Femur (tissue), 1 donor: ENCODE results near the gene DNAJB11.

ENCODE experiments used
- DNase-seq: peaks from one replicate; pipeline ENCODE4 v3.0.0-alpha.2; 2017

Gene DNAJB11

DNA sequence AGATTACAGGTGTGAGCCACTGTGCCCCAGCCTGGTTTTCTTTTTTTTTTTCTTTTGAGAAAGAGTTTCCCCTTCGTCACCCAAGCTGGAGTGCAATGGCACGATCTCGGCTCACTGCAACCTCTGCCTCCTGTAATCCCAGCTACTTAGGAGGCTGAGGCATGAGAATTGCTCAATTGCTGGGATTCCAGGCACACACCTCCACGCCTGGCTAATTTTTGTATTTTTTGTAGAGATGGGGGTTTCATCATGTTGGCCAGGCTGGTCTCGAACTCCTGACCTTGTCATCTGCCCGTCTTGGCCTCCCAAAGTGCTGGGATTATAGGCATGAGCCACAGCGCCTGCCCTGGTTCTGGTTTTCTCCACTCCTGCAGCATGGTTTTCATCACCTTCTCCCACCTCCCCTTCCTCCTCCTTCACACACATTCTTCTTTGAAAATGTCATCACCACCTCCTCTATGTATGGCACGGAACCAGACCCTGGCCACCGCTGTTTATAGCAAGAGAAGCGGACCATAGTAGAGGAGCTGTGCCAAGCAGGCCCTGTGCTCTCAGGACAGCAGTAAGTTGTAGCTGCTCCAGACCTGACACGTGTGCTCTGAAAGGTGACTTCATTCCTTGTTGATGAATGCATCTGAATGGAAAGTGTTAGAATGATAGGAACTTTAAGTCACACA, 27.7 kb downstream of the DNAJB11 start:
- DNase-seq: no peak

GRCh38 chr3:186598794-186599141, 28.2 kb downstream of the DNAJB11 start:
- DNase-seq: no peak

DNA sequence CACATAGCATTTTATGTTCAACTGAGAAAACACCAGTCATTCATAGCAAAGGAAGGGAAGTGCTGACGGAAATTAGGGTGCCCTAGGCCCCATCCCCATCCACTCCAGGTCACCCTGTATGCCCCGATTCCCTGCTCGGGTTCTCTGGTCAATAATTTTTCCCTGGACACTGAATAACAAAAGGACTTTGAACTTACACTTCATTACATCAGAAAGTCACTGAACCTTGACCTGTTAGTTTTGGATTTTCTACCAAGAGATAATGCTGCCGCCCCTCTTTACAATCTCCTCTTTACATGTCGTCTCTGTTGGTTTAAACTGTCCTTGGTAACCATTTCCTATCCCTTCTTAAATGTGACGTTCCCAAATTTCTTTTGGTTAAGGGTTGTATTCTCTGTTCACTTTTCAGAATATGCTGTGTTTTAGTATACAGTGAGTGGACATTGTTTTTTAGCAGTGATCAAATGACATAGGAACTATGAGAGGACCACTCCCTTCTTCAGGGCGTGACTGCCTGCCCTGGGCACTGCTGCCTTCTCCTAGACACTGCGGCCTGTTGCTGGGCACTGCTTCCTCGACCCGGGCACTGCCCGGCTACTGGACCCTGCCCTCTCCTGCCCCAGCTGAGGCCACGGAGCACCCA, 28.7 kb downstream of the DNAJB11 start:
- no peak for DNase-seq

DNA sequence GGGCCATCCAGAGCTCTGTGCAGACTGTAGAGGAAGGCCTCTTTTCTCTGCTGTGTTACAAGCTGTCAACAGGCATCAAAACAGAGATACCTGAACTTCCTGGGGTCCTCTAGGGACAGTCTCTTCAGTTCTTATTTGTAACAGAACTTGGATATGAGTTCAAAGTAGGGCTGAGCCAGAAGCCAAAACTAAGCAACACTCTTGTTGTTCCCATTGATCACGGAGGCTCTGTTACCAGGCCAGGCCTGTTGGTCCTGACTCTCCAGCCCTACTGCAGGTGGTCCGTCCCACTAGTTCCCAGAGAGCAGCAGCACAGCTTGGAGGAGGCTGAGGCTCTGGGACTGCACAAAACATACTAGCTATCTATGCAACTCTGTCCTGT, 29.3 kb downstream of the DNAJB11 start:
- DNase-seq: no peak

GRCh38 chr3:186600896-186601295, 30.4 kb downstream of the DNAJB11 start:
- no peak for DNase-seq

DNA sequence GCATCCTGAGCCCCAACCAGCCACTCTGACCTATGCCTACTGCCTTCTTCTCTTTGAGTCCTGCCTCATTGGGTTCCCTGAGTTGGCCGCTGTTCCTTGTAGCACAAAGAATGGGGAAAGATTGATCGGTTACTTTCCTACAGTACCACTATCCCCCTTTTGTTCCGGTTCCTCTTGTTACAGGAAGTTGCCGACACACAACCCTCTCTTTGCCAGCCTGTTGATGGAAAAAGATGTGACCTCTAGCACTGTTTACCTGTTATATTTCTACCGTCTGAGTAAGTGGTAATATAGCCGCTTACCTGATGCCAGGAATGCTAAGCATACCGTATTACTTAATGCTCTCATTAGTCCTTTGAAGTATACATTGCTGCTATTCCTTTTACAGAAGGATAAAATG, 32.6 kb downstream of the DNAJB11 start:
- no peak for DNase-seq

- no peak for DNase-seq
These were observed 34.6 kb downstream of the DNAJB11 start for GRCh38 chr3:186605078-186605477.

DNA sequence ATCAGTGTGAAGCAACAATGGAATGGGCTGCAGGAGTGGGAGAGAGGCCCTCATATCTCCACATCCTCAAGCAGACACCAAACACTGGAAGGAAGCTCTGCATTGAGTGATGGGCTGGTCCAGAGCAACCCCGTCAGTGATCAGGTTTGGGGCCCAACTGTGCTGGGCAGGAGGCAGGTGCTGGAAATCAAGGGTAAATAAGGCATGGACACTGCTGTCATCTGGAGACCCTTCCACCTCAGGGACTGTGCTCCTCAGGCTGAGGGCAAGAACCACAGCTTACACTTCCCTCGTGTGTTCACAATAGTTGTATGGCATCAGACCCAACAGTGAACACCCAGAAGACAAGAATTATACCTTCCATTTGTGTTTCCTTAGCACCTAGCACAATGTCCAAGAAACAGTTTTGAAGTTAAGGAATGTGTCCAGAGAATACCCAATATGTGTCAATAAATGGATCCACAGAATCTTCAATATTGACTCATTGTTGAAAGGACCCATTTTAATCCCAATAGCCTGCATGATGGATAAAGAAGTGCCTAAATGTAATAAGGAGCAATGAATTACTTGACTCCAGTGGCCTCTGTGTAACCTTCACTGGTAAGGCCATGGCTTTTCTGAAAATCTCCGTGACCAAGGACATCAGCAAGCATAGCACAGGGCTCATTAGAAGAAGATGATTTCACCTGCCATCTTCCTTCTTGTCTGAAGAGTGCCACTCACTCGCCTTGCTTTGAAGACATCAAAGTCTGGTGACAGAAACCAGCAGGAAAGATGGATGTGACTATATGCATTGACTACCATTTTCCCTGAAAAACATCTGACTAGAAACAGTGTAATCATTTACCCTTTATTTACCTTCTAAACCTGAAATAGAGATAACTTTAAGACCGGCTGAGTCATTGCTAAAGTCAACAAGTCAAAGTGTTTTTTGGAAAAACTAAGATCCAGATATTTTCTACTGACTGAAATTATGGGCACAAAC, 35.3 kb downstream of the DNAJB11 start:
- DNase-seq: no peak

DNA sequence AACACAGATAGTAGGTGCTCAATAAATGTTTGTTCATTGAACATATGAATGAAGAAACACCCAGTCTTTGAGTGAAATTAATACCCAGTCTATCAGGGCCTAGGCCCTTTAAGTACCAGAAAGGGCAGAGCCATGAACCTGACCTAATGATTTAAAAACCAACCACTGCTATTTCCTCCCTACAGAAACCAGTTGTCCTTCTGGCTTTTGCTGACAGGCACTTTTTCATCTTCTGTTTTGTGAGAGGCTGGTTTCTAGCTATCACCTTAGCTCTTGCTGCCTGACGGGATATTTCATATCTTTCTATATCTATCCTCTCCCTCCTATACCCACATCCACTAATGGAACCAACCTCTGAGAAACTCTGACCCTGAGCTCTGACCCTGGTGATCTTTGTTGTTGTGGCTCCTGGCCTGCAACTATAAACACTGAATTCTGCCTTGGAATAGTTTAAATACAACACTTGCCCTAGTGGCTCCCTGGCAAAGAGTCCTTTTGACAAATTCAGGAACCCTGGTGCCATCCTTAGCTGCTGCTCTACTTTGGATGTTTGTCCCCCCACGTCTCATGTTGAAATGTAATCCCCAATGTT, 38.2 kb downstream of the DNAJB11 start:
- no peak for DNase-seq

DNA sequence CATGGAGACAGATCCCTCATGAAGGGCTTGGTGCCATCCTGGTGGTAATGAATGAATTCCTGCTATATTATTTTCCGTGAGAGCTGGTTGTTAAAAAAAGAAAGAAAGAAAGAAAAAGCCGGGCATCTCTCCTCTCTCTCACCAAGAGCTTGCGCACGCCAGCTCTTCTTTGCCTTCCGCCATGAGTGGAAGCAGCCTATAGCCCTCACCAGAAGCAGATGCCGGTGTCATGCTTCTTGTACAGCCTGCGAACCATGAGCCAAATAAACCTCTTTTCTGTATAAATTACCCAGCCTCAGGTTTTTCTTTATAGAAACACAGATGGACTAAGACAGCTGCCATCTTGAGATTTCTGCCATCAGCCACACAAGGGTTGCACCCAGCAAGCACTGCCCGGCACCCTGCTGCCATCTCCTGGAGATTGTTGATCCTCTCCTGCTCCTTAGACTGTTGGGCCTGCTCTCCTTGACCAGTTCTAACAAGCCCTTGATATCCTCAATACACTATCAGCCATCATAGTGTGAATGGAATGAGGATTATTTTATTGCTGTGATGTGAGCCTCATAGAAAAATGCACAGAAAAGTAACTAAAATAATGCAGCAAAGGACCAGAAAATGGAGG, 38.8 kb downstream of the DNAJB11 start:
- DNase-seq: no peak

DNA sequence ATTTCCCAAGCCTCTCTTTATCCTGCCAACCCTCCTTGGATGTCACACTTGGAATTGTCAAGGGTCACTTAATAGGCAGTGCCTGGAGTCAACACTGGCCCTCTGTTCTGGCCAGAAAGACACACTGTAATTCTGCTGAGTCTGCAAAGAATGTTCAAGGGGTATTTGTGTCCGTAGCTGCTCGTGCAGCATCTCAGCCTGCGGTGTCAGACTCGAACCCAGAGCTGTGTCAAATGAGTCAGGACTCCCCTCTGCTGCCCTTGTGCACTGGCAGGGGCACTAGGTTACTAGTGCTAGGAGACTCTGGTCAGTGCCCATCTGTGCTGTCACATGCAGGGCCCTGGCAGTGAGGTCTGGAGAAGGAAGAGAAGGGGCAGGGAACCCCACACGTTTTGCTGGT, 41.5 kb downstream of the DNAJB11 start:
- DNase-seq: no peak

- no peak for DNase-seq
These were observed 42.5 kb downstream of the DNAJB11 start, which contains the start of gene AHSG for GRCh38 chr3:186612721-186613636. TSS of gene AHSG (plus strand) at chr3:186613060. CDS start at chr3:186613142, 82 bp downstream.

GRCh38 chr3:186613637-186614265, 43.2 kb downstream of the DNAJB11 start:
- DNase-seq: no peak

DNA sequence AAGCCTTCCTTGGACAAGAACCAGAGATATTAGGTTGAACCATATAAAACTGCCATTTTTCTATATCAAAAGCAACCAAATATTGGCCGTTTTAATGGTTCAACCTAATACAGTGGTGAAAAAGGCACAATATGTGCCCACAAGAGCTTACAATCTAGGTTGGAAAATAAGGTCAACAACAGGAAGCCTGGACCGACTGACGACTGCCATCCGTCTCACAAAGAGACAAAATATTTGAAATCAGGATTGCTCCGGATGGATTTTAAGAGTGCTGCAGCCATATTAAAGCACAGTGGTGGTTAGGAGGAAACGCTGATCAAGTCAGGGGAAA, 43.7 kb downstream of the DNAJB11 start:
- no peak for DNase-seq

DNA sequence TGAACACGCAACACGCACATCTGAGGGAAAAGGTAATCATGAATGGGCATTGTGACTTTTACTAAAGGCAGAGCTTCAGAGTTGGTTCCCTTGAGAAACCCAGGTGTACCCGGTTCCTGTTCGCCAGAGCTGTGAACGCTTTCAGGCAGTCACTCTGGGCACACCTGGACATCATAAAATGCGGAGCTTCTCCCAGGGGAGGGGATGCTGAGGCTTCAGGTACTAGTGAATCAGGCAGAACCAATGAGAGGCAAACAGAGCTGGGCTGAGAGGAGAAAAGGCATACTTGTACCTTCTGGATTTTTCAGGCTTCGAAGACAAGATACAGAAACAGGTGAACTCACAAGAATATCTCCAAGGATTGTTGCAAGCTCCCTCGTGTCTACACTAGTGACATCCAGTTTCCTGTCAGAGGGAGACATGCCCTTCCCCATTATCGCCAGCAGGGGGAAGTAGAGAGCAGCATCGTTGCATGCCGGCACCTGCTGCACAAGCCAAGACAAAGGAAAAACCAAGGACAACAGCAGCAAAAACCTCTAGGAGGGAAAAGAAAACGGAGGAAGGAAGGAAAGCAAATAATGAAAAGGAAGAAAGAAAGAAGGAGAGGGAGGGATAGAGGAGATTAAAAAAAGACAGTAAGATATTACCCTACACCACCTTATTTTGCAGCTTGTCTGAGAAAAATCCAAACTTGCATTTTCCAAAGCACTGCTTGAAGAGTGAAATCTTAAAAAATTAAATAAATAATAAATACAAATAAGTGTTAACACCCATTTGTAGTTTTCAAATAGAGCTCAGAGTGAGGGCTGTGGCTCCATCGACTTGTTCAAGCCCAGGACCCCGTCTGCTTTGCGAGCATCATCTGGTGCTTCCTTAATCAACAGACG, 44.3 kb downstream of the DNAJB11 start:
- peak; percentile 82 for DNase-seq

- no peak for DNase-seq
These were observed 45.7 kb downstream of the DNAJB11 start for GRCh38 chr3:186616299-186616617.

- peak; percentile 80 for DNase-seq
These were observed 46.8 kb downstream of the DNAJB11 start for GRCh38 chr3:186617036-186617946.

- no peak for DNase-seq
These were observed 47.9 kb downstream of the DNAJB11 start for GRCh38 chr3:186618318-186618938.

DNA sequence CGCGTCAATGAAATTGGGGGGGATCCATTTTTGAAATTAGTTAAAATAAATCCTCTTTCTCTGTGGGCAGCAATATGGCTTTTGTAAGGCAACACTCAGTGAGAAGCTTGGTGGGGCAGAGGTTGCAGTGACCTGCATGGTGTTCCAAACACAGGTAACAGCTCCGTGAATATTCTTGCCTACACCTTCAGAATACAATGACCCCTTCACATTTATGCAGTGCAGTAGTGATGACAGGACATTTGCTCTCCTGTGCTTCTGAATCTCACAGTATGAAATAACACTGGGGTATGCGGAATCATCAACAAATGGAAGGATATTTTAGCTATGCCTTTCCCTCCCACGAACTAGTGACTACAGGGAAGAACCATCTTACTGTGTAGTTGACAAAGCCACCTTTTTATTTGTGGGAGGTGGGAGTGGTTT, 49.3 kb downstream of the DNAJB11 start:
- no peak for DNase-seq
